GM18868 (cell line): ENCODE results near the gene RAC3.

Experiments
- ATAC-seq: cut with Tn5 transposase; IDR thresholded peaks from one replicate; pipeline ENCODE4 v1.9.1; 2021; ENCODE audit warnings: mild to moderate bottlenecking, moderate library complexity; ENCODE audit not compliant: unreplicated experiment

Gene RAC3

GRCh38 chr17:82065193-82065637 is 33.7 kb downstream of the RAC3 start:
- peak; percentile 8 for ATAC-seq

GRCh38 chr17:82065638-82066303 is 34.3 kb downstream of the RAC3 start, which contains the start of gene DUS1L:
Gene DUS1L (minus strand): TSS chr17:82065804. CDS start chr17:82065059, 745 bp downstream.
- ATAC-seq, result peak; percentile 67

GRCh38 chr17:82070611-82071010 is 39.1 kb downstream of the RAC3 start:
- ATAC-seq, result no peak

DNA sequence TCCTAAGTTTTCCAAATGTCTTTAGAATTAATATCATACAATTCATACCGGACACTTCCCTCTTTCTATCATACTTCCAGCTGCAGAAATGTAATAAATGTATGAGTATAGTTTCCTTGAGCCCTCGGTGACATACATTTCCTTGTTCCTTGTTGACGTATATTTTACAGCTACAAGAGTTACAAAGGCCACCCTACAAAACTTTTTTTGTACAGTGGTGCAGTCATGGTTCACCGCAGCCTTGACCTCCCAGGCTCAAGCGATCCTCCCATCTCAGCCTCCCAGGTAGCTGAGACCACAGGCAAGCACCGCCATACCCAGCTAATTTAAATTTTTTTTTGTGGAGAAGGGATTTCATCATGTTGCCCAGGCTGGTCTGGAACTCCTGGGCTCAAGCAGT is 41.3 kb downstream of the RAC3 start:
- ATAC-seq, result no peak

DNA sequence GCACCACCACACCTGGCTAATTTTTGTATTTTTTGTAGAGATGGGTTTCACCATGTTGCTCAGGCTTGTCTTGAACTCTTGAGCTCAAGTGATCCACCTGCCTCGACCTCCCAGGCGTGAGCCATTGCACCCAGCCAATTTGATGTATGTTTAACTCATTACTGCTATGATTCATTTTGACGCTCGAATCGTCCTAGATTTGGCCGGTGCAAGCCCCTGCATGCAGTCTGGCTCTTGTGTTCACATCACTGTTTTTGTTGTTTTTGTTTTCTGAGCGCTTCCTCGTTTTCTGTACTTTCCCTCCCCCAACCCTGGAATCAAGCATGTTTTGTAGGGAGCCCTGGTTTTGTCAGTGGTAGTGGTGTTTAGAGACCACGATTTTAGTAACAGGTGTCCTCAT is 42.0 kb downstream of the RAC3 start:
- no peak for ATAC-seq

- no peak for ATAC-seq
These were observed 44.7 kb downstream of the RAC3 start for GRCh38 chr17:82076018-82076784.

- no peak for ATAC-seq
These were observed 45.5 kb downstream of the RAC3 start for GRCh38 chr17:82076785-82077591.

- ATAC-seq, result no peak
These were observed 46.3 kb downstream of the RAC3 start for GRCh38 chr17:82077617-82078358.

GRCh38 chr17:82078433-82078832 is 47.0 kb downstream of the RAC3 start:
- ATAC-seq, result no peak

DNA sequence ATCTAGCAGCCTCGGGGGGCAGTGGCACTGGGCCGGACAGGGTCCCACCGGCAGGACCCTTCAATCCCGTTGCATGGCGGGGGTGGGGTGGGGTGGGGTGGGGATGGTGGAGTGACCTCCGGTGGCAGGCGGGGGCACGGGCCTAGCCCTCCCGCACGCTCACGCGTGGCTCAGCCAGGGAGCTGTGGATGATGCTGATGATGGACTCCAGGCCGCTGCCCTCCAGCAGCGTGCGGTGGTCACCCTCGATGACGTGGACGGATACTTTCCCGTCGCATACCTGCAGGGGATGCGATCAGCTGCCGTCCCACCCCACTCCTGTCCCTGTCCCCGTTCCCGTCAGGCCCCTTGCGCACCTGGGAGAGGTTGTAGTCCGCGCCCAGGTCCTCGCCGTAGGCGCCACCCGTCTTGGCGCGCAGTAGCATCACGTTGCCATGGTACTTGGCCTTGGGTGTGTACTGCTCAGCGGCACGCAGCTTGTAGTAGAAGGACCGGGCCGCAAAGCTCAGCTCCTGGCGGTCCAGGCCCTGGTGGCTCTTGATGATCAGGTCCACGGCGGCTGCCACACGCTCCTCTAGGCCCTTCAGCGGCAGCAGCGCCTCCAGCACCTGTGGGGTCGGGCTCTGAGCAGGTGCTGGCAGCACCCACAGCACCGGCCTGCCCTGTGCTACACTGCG is 47.7 kb downstream of the RAC3 start:
- ATAC-seq, result no peak

- no peak for ATAC-seq
These were observed 48.7 kb downstream of the RAC3 start for GRCh38 chr17:82080048-82080788.

DNA sequence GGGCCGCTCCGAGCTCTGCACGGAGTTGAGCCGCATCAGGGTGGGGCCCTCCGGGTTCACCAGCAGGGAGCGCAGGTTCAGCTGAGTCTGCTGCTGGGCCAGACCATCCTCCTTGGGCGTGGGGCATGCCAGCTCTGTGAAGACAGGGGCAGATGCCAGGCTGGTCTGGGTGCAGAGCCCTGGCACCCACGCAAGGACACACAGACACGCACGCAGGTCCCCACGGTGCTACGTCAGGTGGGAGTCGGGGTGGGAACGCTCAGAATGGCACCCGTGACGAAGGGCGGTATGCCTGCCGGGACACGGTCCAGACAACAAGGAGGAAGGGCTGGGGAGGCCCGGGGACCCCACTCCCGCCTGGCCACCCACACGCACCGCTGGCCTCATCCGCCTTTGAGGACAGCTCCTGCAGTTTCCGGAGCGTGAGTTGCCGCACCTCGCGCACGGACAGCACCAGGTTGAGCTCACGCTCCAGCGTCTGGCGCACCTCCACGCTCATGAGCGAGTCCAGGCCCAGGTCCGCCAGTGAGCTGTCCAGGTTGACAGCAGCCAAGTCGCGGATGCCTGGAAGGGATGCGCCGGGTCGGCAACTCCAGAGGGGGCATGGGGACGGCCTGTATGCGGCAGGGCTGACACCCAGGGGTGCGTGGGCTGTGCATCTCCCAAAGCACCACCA is 49.4 kb downstream of the RAC3 start:
- no peak for ATAC-seq

DNA sequence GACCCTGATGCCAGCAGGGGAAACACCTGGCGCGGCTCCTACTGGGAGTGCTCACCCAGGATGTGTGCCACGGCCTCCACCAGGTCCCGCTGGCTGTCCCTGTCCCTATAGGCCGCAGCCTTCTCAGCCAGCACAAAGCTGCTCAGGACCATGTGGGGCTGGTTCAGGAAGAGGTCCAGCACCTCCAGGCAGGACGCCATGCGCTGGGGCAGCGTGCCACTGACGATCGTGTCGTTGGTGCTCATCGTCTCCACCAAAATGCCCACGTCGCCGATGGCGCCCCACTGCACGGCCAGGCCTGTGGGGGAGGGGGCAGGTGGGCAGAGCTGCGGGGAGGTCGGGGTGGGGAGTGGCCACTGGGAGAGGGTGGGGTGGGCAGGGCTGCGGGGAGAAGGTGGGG is 50.1 kb downstream of the RAC3 start:
- no peak for ATAC-seq

DNA sequence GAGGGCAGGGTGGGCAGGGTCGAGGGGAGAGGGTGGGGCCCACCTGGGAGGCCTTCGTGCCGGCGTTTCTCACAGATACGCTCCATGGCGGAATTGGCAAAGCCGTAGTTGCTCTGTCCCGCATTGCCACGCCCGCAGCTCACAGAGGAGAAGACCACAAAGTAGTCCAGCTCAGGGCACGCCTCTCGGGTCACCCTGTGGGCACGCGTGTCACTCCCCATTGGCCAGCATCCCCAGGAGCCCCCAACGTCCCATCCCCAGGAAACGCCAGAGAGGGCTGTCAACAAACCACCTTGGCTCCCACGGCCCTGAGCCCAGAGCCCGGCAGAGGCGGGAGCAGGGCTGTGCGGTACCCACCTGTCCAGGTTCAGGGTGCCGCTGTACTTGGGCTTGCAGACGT is 50.5 kb downstream of the RAC3 start:
- ATAC-seq, result no peak

DNA sequence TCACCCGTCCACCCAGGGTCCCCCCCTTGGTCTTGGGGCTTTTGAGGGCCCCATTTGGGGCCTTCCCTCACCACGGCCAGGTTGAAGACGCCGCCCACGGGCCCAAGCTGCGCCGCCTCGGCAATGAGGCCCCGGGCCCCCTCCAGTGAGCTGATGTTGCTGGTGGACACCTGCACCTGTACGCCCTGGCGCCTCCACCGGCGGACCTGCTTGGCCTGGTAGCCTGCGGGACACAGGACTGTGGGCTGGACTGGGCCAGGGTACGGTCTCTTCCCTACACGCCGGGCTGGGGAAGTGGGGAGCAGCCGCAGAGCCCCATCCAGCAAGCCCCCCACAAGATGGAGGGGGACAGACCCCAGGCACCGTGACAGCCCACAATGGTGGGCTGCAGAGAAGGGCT is 51.0 kb downstream of the RAC3 start:
- no peak for ATAC-seq

DNA sequence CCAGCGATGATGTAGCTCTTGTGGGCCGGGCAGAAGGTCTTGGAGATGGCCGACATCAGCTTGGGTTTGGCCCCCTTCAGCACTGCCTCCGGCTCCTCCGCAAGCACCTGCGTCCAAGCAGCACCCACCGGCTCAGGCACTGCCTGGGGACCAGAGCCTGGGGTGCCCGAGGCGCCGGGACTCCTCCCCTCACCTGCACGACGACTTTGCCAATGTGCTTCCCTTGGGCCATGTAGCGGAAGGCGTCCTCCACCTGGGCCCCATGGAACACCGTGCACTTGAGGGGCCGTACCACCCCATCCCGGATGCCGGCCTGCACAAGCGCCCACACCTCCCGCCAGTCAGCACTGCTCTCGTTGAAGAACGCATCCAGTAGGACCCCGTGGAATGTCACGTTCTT is 51.5 kb downstream of the RAC3 start:
- ATAC-seq, result no peak
